NCI-H526 treated with DMSO at 0.1 percent for 48 hours (cell line): ENCODE data around the gene TMEM158.
A peak's percentile ranks its signal among the peaks of the same experiment; 100 is the strongest.

Source experiments
- DNase-seq: peaks from one replicate; lab custom pipeline; 2025; lab: John Stamatoyannopoulos, UW

TMEM158 gene

GRCh38 chr3:45199837-45200648, 26.0 kb downstream of the TMEM158 start:
- DNase-seq: no peak

GRCh38 chr3:45198264-45199260, 27.5 kb downstream of the TMEM158 start:
- DNase-seq: no peak

GRCh38 chr3:45194791-45195190, 31.3 kb downstream of the TMEM158 start:
- DNase-seq: no peak

GRCh38 chr3:45191924-45192417, 34.1 kb downstream of the TMEM158 start:
- no peak for DNase-seq

GRCh38 chr3:45191424-45191823, 34.7 kb downstream of the TMEM158 start:
- no peak for DNase-seq

GRCh38 chr3:45188719-45189659, 37.1 kb downstream of the TMEM158 start:
- DNase-seq: no peak

GRCh38 chr3:45187694-45188141, 38.4 kb downstream of the TMEM158 start:
- DNase-seq: no peak

GRCh38 chr3:45186871-45187270, 39.2 kb downstream of the TMEM158 start:
- DNase-seq: no peak

GRCh38 chr3:45185461-45185860, 40.6 kb downstream of the TMEM158 start:
- no peak for DNase-seq

GRCh38 chr3:45185052-45185451, 41.0 kb downstream of the TMEM158 start:
- no peak for DNase-seq

- DNase-seq: no peak
These were observed 42.2 kb downstream of the TMEM158 start for GRCh38 chr3:45183872-45184262.

GRCh38 chr3:45182915-45183871, 42.9 kb downstream of the TMEM158 start:
- peak; percentile 42 for DNase-seq

GRCh38 chr3:45181496-45181895, 44.6 kb downstream of the TMEM158 start:
- DNase-seq: no peak

- DNase-seq: no peak
These were observed 45.2 kb downstream of the TMEM158 start for GRCh38 chr3:45180899-45181298.

- peak; percentile 56 for DNase-seq
These were observed 46.0 kb downstream of the TMEM158 start for GRCh38 chr3:45180051-45180450.

- peak; percentile 58 for DNase-seq
These were observed 46.9 kb downstream of the TMEM158 start for GRCh38 chr3:45179163-45179562.

GRCh38 chr3:45178183-45179023, 47.7 kb downstream of the TMEM158 start:
- DNase-seq: no peak

GRCh38 chr3:45176912-45177311, 49.2 kb downstream of the TMEM158 start:
- no peak for DNase-seq
